H9 (cell line): ENCODE measurements around the gene TMEM198. TPM values are rescaled to one million over a fixed set of nuclear protein-coding genes. Genes with fewer than 3 reads are reported as not detected.

Experiments used
- DNase-seq: peaks from one replicate; pipeline ENCODE4 v3.0.0-alpha.2; 2017
- H2AFZ ChIP-seq: one replicate; pipeline ENCODE4 v1.6.1; 2013; ENCODE audit warnings: mild to moderate bottlenecking, low read length, control low read depth, moderate library complexity
- H2AK5ac ChIP-seq: 2 replicates; pipeline ENCODE4 v1.6.1; 2013; ENCODE audit warnings: low read length, control low read depth, mixed read lengths; ENCODE audit not compliant: insufficient read length
- H2BK120ac ChIP-seq: one replicate; pipeline ENCODE4 v1.6.1; 2013; ENCODE audit warnings: low read depth, mild to moderate bottlenecking, low read length, control low read depth, inconsistent platforms; ENCODE audit not compliant: poor library complexity, severe bottlenecking
- H2BK12ac ChIP-seq: 2 replicates; pipeline ENCODE4 v1.6.1; 2013; ENCODE audit warnings: low read length, control low read depth, mixed read lengths, low read depth; ENCODE audit not compliant: insufficient read length
- H2BK15ac ChIP-seq: 2 replicates; pipeline ENCODE4 v1.6.1; 2013; ENCODE audit warnings: low read depth, low read length, control low read depth
- H2BK20ac ChIP-seq: one replicate; pipeline ENCODE4 v1.6.1; 2013; ENCODE audit warnings: low read depth, mild to moderate bottlenecking, low read length, control low read depth, inconsistent platforms; ENCODE audit not compliant: poor library complexity, severe bottlenecking
- H2BK5ac ChIP-seq: 2 replicates; pipeline ENCODE4 v1.6.1; 2013; ENCODE audit warnings: low read length, control low read depth, mixed read lengths; ENCODE audit not compliant: insufficient read length
- H3K14ac ChIP-seq: 2 replicates; pipeline ENCODE4 v1.6.1; 2013; ENCODE audit warnings: low read length, control low read depth; ENCODE audit not compliant: insufficient read depth
- H3K18ac ChIP-seq: 2 replicates; pipeline ENCODE4 v1.6.1; 2013; ENCODE audit warnings: low read depth, mild to moderate bottlenecking, mixed read lengths, low read length, control low read depth; ENCODE audit not compliant: insufficient read length
- H3K23ac ChIP-seq: 2 replicates; pipeline ENCODE4 v1.6.1; 2013; ENCODE audit warnings: low read length, control low read depth, mixed read lengths, low read depth; ENCODE audit not compliant: insufficient read length
- H3K23me2 ChIP-seq: 2 replicates; pipeline ENCODE4 v1.6.1; 2013; ENCODE audit warnings: low read depth, mild to moderate bottlenecking, mixed read lengths, low read length, control low read depth; ENCODE audit not compliant: insufficient read length, poor library complexity, severe bottlenecking
- H3K27ac ChIP-seq: 2 replicates; pipeline ENCODE4 v1.5.1; 2013; ENCODE audit warnings: low read length, control low read depth, mixed read lengths, low read depth; ENCODE audit not compliant: insufficient read length
- H3K27me3 ChIP-seq: 2 replicates; pipeline ENCODE4 v1.6.1; 2013; ENCODE audit warnings: low read length, control low read depth, inconsistent platforms; ENCODE audit not compliant: insufficient read depth
- H3K4ac ChIP-seq: 2 replicates; pipeline ENCODE4 v1.6.1; 2013; ENCODE audit warnings: low read depth, mild to moderate bottlenecking, control low read depth, inconsistent platforms, low read length, moderate library complexity
- H3K4me1 ChIP-seq: 2 replicates; pipeline ENCODE4 v1.6.1; 2013; ENCODE audit warnings: low read length, control low read depth, inconsistent platforms; ENCODE audit not compliant: insufficient read depth
- H3K4me2 ChIP-seq: 2 replicates; pipeline ENCODE4 v1.6.1; 2013; ENCODE audit warnings: low read length, control low read depth, mixed read lengths; ENCODE audit not compliant: insufficient read length, insufficient read depth
- H3K56ac ChIP-seq: 2 replicates; pipeline ENCODE4 v1.6.1; 2013; ENCODE audit warnings: low read depth, mild to moderate bottlenecking, mixed read lengths, low read length, control low read depth; ENCODE audit not compliant: insufficient read length
- H3K79me1 ChIP-seq: 2 replicates; pipeline ENCODE4 v1.6.1; 2013; ENCODE audit warnings: low read depth, mild to moderate bottlenecking, moderate library complexity, low read length, control low read depth, inconsistent platforms; ENCODE audit not compliant: insufficient read depth, poor library complexity, severe bottlenecking
- H3K79me2 ChIP-seq: 2 replicates; pipeline ENCODE4 v1.6.1; 2013; ENCODE audit warnings: low read length, control low read depth, inconsistent platforms; ENCODE audit not compliant: insufficient read depth
- H3K9ac ChIP-seq: 2 replicates; pipeline ENCODE4 v1.6.1; 2013; ENCODE audit warnings: low read length, control low read depth, mixed read lengths; ENCODE audit not compliant: insufficient read length; ENCODE audit errors: extremely low read depth
- H3K9me3 ChIP-seq: one replicate; pipeline ENCODE4 v1.6.1; 2013; ENCODE audit warnings: low read depth, low read length, inconsistent platforms; ENCODE audit not compliant: control insufficient read depth
- H3T11ph ChIP-seq: one replicate; pipeline ENCODE4 v1.6.1; 2013; ENCODE audit warnings: mild to moderate bottlenecking, low read length, control low read depth, inconsistent platforms
- H4K20me1 ChIP-seq: one replicate; pipeline ENCODE4 v1.6.1; 2013; ENCODE audit not compliant: control insufficient read depth, insufficient read length, insufficient read depth
- H4K5ac ChIP-seq: 2 replicates; pipeline ENCODE4 v1.6.1; 2013; ENCODE audit warnings: low read depth, mild to moderate bottlenecking, mixed read lengths, low read length, control low read depth; ENCODE audit not compliant: insufficient read length
- H4K8ac ChIP-seq: replicated peaks from 2 replicates; pipeline ENCODE4 v1.6.1; 2013; ENCODE audit warnings: low read length, control low read depth, mixed read lengths, low read depth; ENCODE audit not compliant: insufficient read length
- H4K91ac ChIP-seq: 2 replicates; pipeline ENCODE4 v1.6.1; 2013; ENCODE audit warnings: low read depth, mild to moderate bottlenecking, moderate library complexity, mixed read lengths, low read length, control low read depth; ENCODE audit not compliant: insufficient read length
- H3K27ac Mint-ChIP-seq, 3 experiments: 2 replicates in 2 of 3; 3 replicates in 1 of 3; pipeline ENCODE4 v1.8.0; 2020 to 2021; ENCODE audit warnings: mixed read lengths in 3 of 3, mild to moderate bottlenecking in 1 of 3, moderate library complexity in 1 of 3
- H3K27me3 Mint-ChIP-seq: 2 replicates; pipeline ENCODE4 v1.8.0; 2021; ENCODE audit warnings: low read depth, mild to moderate bottlenecking, moderate library complexity, mixed read lengths
- H3K36me3 Mint-ChIP-seq, 3 experiments: 2 replicates in 2 of 3; 3 replicates in 1 of 3; pipeline ENCODE4 v1.8.0; 2020 to 2021; ENCODE audit warnings: low read depth in 3 of 3, mixed read lengths in 3 of 3; ENCODE audit not compliant: insufficient read depth in 1 of 3
- H3K4me1 Mint-ChIP-seq, 2 experiments: 2 replicates each; pipeline ENCODE4 v1.8.0; 2020; ENCODE audit warnings: mixed read lengths in 2 of 2
- H3K4me3 Mint-ChIP-seq, 2 experiments: 2 replicates in 1 of 2; 3 replicates in 1 of 2; pipeline ENCODE4 v1.8.0; 2020 to 2021; ENCODE audit warnings: mild to moderate bottlenecking in 2 of 2, mixed read lengths in 2 of 2, moderate library complexity in 1 of 2
- H3K9me3 Mint-ChIP-seq, 2 experiments: 2 replicates in 1 of 2; 3 replicates in 1 of 2; pipeline ENCODE4 v1.8.0; 2020; ENCODE audit warnings: mild to moderate bottlenecking in 2 of 2, mixed read lengths in 2 of 2, moderate library complexity in 1 of 2
- CTCF ChIP-seq: fragments of 200-600 bp; sonication (generic); conservative IDR thresholded peaks from 3 replicates; pipeline ENCODE4 v1.8.0; 2021; ENCODE audit warnings: antibody characterized with exemption, mild to moderate bottlenecking
- WGBS: extraction: QIAGEN DNeasy Blood & Tissue Kit; methylation state at CpG from one replicate; pipeline ENCODE4 v1.1.7; 2013; ENCODE audit warnings: missing lambda C conversion rate, low lambda C conversion rate, mixed read lengths; ENCODE audit not compliant: insufficient read length; ENCODE audit errors: extremely low coverage; 5-methylcytosine and 5-hydroxymethylcytosine counted together
- total RNA-seq: library from RNA; stranded (reverse); gene quantifications from 2 replicates; pipeline ENCODE4 v1.2.1, GENCODE V29; 2021

TMEM198 gene
- total RNA-seq, 1 experiment from 2014 or later, result 7.7 TPM

DNA sequence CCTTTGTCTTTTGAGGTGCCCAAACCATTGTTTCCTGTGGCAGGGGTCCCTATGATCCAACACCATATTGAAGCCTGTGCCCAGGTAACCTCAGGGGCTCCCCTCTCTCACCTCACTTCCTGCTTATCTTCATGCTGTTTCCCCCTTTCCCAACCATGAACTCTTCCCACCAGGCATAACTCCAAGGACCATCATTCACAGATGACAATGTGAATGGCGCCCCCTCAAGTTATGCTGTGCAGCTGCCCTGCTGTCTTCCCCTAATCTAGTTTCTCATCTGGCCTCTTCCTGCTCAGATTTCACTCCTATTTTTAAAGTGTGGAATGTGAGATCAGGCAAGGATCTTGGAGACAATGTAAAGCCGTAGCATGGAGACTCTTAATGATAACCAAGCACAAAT lies 43.7 kb upstream of the TMEM198 start:
- no peak overlapping the region for H3K27ac Mint-ChIP-seq

More for the DNA sequence above, 43.7 kb upstream of the TMEM198 start:
- no CpG with 5 or more reads among the region's 2 CpGs for WGBS
- Histone ChIP-seq H3K56ac (no peak overlapping the region), H3T11ph (no peak overlapping the region), H2AK5ac (no peak overlapping the region), H3K27me3 (peaks cover 15% of the 10 kb centered on the region; the same call in 1 of the 2 replicates), H4K91ac (no peak overlapping the region), H3K4me1 (peaks cover 12% of the 10 kb centered on the region; the same call in 1 of the 2 replicates), H3K23ac (no peak overlapping the region), H3K4me2 (no peak overlapping the region), H3K9me3 (no peaks in the 10 kb centered on the region), H3K9ac (no peak overlapping the region), H4K8ac (no peak overlapping the region), H3K79me2 (no peaks in the 10 kb centered on the region), H2BK20ac (no peak overlapping the region), H2AFZ (no peak overlapping the region), H2BK12ac (no peak overlapping the region), H2BK15ac (no peak overlapping the region), H3K14ac (no peak overlapping the region), H3K18ac (no peak overlapping the region), H2BK120ac (no peak overlapping the region), H3K4ac (no peak overlapping the region), H2BK5ac (no peak overlapping the region), H3K79me1 (no peaks in the 10 kb centered on the region), H3K23me2 (peaks cover 24% of the 10 kb centered on the region), H3K27ac (no peak overlapping the region), H4K20me1 (peaks cover 5% of the 10 kb centered on the region), H4K5ac (no peak overlapping the region)
- H3K27me3 Mint-ChIP-seq, result peaks cover 30% of the 10 kb centered on the region
- no peaks in the 10 kb centered on the region; a peak in 1 of 5 replicates for H3K9me3 Mint-ChIP-seq
- DNase-seq, result no peak
- H3K4me3 Mint-ChIP-seq, result peak overlapping the region; percentile 81 to 96
- H3K36me3 Mint-ChIP-seq, result peaks cover 11 to 15% (median 13%) of the 10 kb centered on the region in 3 experiments
- peaks cover 36 to 49% of the 10 kb centered on the region in 2 experiments for H3K4me1 Mint-ChIP-seq
- peak; percentile 63 for TF ChIP-seq CTCF
